Neural cell (in vitro differentiated cells): ENCODE measurements around the gene PLEKHF1. TPM values are rescaled to one million over a fixed set of nuclear protein-coding genes. Genes with fewer than 3 reads are reported as not detected.
"Not testable (repeated sequence)": the region's sequence is repeated elsewhere in the genome, so short reads cannot be mapped to it uniquely, and the experiment has no call there.

Experiments used
- H2AFZ ChIP-seq: fragments of 200-600, 300-800 bp; sonication (generic), shearing (Covaris generic); 2 replicates; pipeline ENCODE4 v1.6.0; 2014; ENCODE audit warnings: low read depth, mild to moderate bottlenecking, antibody characterized with exemption, low read length, moderate library complexity
- H3F3A ChIP-seq: fragments of 200-600 bp; shearing (Covaris generic); 2 replicates; pipeline ENCODE4 v1.6.1; 2016; ENCODE audit warnings: mild to moderate bottlenecking, moderate library complexity, mixed read lengths, antibody characterized with exemption, low read length; ENCODE audit not compliant: insufficient read depth, poor library complexity, severe bottlenecking
- H3K27ac ChIP-seq: fragments of 200-600, 300-800 bp; sonication (generic), shearing (Covaris generic); 2 replicates; pipeline ENCODE4 v1.5.1; 2014; ENCODE audit warnings: mild to moderate bottlenecking, low read length, moderate library complexity
- H3K27me3 ChIP-seq: fragments of 300-800, 200-600 bp; sonication (generic), shearing (Covaris generic); 2 replicates; pipeline ENCODE4 v1.6.0; 2014; ENCODE audit warnings: mild to moderate bottlenecking, low read depth, low read length, moderate library complexity; ENCODE audit not compliant: insufficient read depth
- H3K36me3 ChIP-seq: fragments of 300-800, 200-600 bp; sonication (generic), shearing (Covaris generic); 2 replicates; pipeline ENCODE4 v1.5.1; 2014; ENCODE audit warnings: mild to moderate bottlenecking, antibody characterized with exemption, low read length, moderate library complexity; ENCODE audit not compliant: insufficient read depth
- H3K4me2 ChIP-seq: fragments of 300-800, 200-600 bp; sonication (generic), shearing (Covaris generic); 2 replicates; pipeline ENCODE4 v1.6.0; 2014; ENCODE audit warnings: mild to moderate bottlenecking, low read length
- H3K4me3 ChIP-seq: fragments of 300-800, 200-600 bp; sonication (generic), shearing (Covaris generic); 2 replicates; pipeline ENCODE4 v1.5.1; 2014; ENCODE audit warnings: mild to moderate bottlenecking, low read length, moderate library complexity
- H3K79me2 ChIP-seq: fragments of 200-600 bp; shearing (Covaris generic); replicated peaks from 2 replicates; pipeline ENCODE4 v1.6.0; 2014; ENCODE audit warnings: mild to moderate bottlenecking, low read length, moderate library complexity; ENCODE audit not compliant: insufficient read depth
- H3K9ac ChIP-seq: fragments of 300-800, 200-600 bp; sonication (generic), shearing (Covaris generic); 2 replicates; pipeline ENCODE4 v1.6.1; 2016; ENCODE audit warnings: mild to moderate bottlenecking, low read length, mixed read lengths
- H3K9me2 ChIP-seq: fragments of 200-600 bp; shearing (Covaris generic); 2 replicates; pipeline ENCODE4 v1.6.1; 2016; ENCODE audit warnings: mild to moderate bottlenecking, low read length, mixed read lengths; ENCODE audit not compliant: insufficient read depth
- H3K9me3 ChIP-seq: fragments of 200-600, 300-800 bp; sonication (generic), shearing (Covaris generic); 2 replicates; pipeline ENCODE4 v1.6.1; 2016; ENCODE audit warnings: mild to moderate bottlenecking, mixed run types, low read length, moderate library complexity, mixed read lengths
- H4K20me1 ChIP-seq: fragments of 200-600 bp; shearing (Covaris generic); 2 replicates; pipeline ENCODE4 v1.6.1; 2016; ENCODE audit warnings: mild to moderate bottlenecking, mixed run types; ENCODE audit not compliant: insufficient read depth
- EP300 ChIP-seq: fragments of 450-650 bp; conservative IDR thresholded peaks from 2 replicates; pipeline ENCODE4 v1.6.1; 2014; ENCODE audit warnings: antibody characterized with exemption, mild to moderate bottlenecking, moderate library complexity; ENCODE audit not compliant: poor library complexity, severe bottlenecking
- EZH2 ChIP-seq: fragments of 200-600, 300-800 bp; shearing (Covaris generic), sonication (generic); IDR thresholded peaks from 2 replicates; pipeline ENCODE4 v1.6.1; 2014; ENCODE audit warnings: antibody characterized with exemption, low read length, borderline replicate concordance, mild to moderate bottlenecking; ENCODE audit not compliant: insufficient read depth, poor library complexity, severe bottlenecking
- MXI1 ChIP-seq: fragments of 450-650 bp; conservative IDR thresholded peaks from 2 replicates; pipeline ENCODE4 v1.6.1; 2014; ENCODE audit warnings: antibody characterized with exemption, mild to moderate bottlenecking; ENCODE audit not compliant: poor library complexity, severe bottlenecking
- POLR2AphosphoS5 ChIP-seq: IDR thresholded peaks from 2 replicates; pipeline ENCODE4 v1.6.1; 2012
- RAD21 ChIP-seq: fragments of 450-650 bp; conservative IDR thresholded peaks from 2 replicates; pipeline ENCODE4 v1.6.1; 2014; ENCODE audit warnings: antibody characterized with exemption, mild to moderate bottlenecking, moderate library complexity
- REST ChIP-seq: IDR thresholded peaks from 2 replicates; pipeline ENCODE4 v1.6.1; 2012; ENCODE audit warnings: borderline replicate concordance
- SMC3 ChIP-seq: fragments of 450-650 bp; conservative IDR thresholded peaks from 2 replicates; pipeline ENCODE4 v1.6.1; 2014; ENCODE audit warnings: antibody characterized with exemption, mild to moderate bottlenecking, moderate library complexity; ENCODE audit not compliant: poor library complexity
- TAF1 ChIP-seq: IDR thresholded peaks from 2 replicates; pipeline ENCODE4 v1.6.1; 2012; ENCODE audit warnings: low read depth
- polyA plus RNA-seq: library from polyadenylated mRNA; depleted of rRNA; stranded (reverse); fragments of >200 nt; gene quantifications from 2 replicates; pipeline ENCODE4 v1.2.3, GENCODE V29; 2014
- TF ChIP-seq, protein P1 (sequence below): fragments of 450-650 bp; IDR thresholded peaks from 2 replicates; pipeline ENCODE4 v1.5.1; 2014; ENCODE audit warnings: antibody characterized with exemption, mild to moderate bottlenecking, moderate library complexity; ENCODE audit not compliant: poor library complexity, severe bottlenecking

The PLEKHF1 gene
- polyA plus RNA-seq, 1 donor from 2014 or later, result not detected

- TF ChIP-seq, protein P1, sequence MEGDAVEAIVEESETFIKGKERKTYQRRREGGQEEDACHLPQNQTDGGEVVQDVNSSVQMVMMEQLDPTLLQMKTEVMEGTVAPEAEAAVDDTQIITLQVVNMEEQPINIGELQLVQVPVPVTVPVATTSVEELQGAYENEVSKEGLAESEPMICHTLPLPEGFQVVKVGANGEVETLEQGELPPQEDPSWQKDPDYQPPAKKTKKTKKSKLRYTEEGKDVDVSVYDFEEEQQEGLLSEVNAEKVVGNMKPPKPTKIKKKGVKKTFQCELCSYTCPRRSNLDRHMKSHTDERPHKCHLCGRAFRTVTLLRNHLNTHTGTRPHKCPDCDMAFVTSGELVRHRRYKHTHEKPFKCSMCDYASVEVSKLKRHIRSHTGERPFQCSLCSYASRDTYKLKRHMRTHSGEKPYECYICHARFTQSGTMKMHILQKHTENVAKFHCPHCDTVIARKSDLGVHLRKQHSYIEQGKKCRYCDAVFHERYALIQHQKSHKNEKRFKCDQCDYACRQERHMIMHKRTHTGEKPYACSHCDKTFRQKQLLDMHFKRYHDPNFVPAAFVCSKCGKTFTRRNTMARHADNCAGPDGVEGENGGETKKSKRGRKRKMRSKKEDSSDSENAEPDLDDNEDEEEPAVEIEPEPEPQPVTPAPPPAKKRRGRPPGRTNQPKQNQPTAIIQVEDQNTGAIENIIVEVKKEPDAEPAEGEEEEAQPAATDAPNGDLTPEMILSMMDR, result no peak
- TF ChIP-seq EP300, result no peak
- TF ChIP-seq MXI1, result no peak
- TF ChIP-seq EZH2, result no peak
- no peak for TF ChIP-seq TAF1
- no peak for TF ChIP-seq REST
- TF ChIP-seq RAD21, result no peak
- TF ChIP-seq POLR2AphosphoS5, result no peak
- no peak for TF ChIP-seq SMC3
- no peak overlapping the region for H3K4me3 ChIP-seq
- H4K20me1 ChIP-seq, result no peaks in the 10 kb centered on the region
- no peaks in the 10 kb centered on the region for H3K79me2 ChIP-seq
- no peak overlapping the region for H3K27ac ChIP-seq
- H3K36me3 ChIP-seq, result no peaks in the 10 kb centered on the region
- no peak overlapping the region for H2AFZ ChIP-seq
- no peaks in the 10 kb centered on the region for H3F3A ChIP-seq
- H3K9ac ChIP-seq, result no peak overlapping the region
- H3K27me3 ChIP-seq, result peaks cover 19% of the 10 kb centered on the region
- no peak overlapping the region for H3K4me2 ChIP-seq
- H3K9me2 ChIP-seq, result no peaks in the 10 kb centered on the region
- no peaks in the 10 kb centered on the region for H3K9me3 ChIP-seq
Observed at GRCh38 chr19:29670255-29670654, 5.0 kb downstream of the PLEKHF1 start.

DNA sequence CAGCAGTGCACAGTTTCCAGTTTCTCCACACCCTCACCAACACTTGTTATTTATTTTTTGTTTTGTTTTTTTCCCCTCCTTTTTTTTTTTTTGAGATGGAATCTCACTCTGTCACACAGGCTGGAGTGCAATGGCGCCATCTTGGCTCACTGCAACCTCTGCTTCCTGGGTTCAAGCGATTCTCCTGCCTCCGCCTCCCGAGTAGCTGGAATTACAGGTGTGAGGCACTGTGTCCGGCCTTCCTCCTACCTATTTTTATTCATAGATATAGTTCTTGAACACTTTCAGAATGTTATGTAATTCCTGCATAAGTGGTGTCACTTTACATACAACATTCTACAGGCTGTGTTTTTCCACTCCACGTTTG is 5.7 kb downstream of the PLEKHF1 start:
- not testable (repeated sequence) for H3K9ac ChIP-seq, H4K20me1 ChIP-seq, H3K27ac ChIP-seq, H3F3A ChIP-seq, H3K9me3 ChIP-seq, H3K9me2 ChIP-seq, H3K4me2 ChIP-seq, H3K79me2 ChIP-seq, H3K4me3 ChIP-seq, H3K36me3 ChIP-seq, H2AFZ ChIP-seq
- peaks cover 12% of the 10 kb centered on the region for H3K27me3 ChIP-seq
